ENCODE measurements around the gene STIL.
"Not testable (repeated sequence)": the region's sequence is repeated elsewhere in the genome, so short reads cannot be mapped to it uniquely, and the experiment has no call there.

The STIL gene

GRCh38 chr1:47313915-47314664 lies at the start of gene STIL:
TSS of gene STIL (minus strand) at chr1:47314147. CDS start at chr1:47310319, 3,828 bp downstream.
- peak; percentile 97 for DNase-seq

DNA sequence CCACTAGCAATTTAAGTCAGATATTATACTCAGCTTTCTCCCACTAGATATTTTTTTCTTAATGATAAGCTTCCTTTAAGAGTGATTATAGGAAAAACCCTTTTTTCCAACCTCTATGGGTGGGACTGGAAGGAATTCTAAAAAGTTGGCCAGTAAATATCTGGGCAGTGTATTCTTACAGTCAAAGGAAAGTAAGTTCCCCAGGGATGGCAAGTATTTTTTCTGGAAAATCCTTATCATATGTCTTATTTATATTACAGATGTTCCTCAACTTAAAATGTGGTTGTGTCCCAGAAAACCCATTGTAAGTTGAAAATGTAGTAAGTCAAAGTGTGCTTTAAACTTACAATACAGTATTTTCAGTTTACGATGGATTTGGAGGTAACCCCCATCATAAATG lies 48.9 kb upstream of the STIL start:
- no peak for DNase-seq

GRCh38 chr1:47361380-47361779 lies 47.4 kb upstream of the STIL start:
- DNase-seq: no peak

GRCh38 chr1:47351305-47351704 lies 37.4 kb upstream of the STIL start:
- no peak for DNase-seq

DNA sequence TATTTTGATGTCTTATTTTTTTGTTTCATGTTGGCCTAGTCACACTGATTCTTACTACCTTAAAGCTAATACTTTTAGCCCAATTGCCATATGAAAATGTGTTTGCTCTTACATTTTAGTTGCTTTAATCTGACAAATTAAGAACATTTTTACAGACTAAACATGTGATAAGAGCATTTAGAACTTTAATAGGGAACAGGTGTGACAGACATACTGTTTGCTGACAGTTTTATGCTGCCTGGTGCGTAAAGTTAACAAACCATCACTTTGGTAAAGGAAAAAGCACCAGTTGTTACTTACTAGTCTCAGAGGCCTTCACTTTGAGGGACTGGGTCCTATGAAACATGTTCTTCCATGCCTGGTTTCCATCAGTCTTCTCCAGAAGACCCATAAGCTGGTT lies 34.3 kb upstream of the STIL start:
- no peak for DNase-seq

DNA sequence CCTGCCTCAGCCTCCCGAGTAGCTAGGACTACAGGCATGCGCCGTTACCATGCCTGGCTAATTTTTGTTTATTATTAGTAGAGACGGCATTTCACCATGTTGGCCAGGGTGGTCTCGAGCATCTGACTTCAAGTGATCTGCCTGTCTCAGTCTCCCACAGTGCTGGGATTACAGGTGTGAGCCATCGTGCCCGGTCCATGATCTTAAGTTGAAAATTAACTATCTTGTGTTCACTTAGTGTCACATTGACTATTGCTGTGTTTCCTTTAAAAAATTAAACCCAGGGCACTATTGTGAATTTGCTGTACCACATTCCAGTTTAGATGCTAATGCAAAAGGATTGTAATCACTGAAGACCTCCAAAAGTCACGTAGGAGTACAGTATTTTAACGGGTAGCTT lies 33.8 kb upstream of the STIL start:
- DNase-seq: no peak

DNA sequence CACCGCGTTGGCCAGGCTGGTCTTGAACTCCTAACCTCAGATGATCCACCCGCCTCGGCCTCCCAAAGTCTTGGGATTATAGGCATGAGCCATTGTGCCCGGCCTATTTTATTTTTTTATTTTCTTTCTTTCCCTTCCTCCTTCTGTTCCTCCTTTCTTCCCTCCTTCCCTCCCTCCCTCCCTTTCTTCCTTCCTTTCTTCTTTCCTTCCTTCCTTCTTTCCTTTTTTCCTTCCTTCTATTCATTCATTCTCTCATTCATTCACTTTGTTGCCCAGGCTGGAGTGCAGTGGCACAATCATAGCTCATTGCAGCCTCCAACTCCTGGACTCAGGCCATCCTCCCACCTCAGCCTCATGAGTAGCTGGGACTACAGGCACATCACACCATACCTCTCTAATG lies 33.0 kb upstream of the STIL start:
- DNase-seq: not testable (repeated sequence)

- no peak for DNase-seq
Observed at GRCh38 chr1:47340227-47340626, 26.3 kb upstream of the STIL start.

- no peak for DNase-seq
Observed at GRCh38 chr1:47338249-47339077, 24.5 kb upstream of the STIL start.

DNA sequence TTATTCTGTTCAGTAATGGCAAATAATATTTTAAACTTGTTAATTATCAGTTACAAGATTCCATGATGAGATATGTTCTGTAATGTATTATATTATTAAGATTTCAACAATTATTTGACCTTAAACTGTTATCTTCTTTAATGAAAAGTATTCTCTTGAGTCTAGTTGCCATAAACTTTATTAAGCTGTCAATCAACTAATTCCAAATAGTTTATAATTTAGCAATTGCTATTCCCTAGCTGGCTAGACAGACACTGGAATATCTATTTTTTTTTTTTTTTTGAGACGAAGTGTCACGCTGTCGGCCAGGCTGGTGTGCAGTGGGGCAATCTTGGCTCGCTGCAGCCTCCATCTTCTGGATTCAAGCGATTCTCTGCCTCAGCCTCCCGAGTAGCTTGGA lies 23.4 kb upstream of the STIL start:
- DNase-seq: no peak

- DNase-seq: no peak
Observed at GRCh38 chr1:47334765-47335435, 21.0 kb upstream of the STIL start.

- no peak for DNase-seq
Observed at GRCh38 chr1:47333922-47334764, 20.2 kb upstream of the STIL start.

- DNase-seq: peak; percentile 43
Observed at GRCh38 chr1:47333578-47333921, 19.6 kb upstream of the STIL start, which contains the start of gene CMPK1. TSS of gene CMPK1 (plus strand) at chr1:47333790. CDS start at chr1:47333946, 156 bp downstream.

- DNase-seq: no peak
Observed at GRCh38 chr1:47332779-47333577, 19.0 kb upstream of the STIL start.

DNA sequence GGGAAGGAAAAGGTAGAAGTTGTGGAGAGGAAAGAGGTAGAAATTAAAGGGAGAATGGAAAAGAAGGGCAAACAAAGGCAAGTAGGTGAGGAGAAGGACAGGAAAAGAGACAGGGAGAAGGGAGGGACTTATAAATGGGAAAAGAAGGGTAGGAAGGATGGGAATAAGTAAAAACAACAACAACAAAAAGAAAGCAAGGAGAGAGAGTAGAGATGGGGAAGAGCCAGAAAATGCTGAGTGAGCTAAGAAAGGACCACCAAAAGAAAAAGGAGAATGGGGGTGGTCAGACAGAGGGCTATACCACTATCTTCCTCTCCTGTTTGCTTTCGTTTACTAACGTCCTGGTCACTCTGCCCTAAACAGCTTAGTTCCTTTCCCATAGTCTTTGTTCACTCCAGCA lies 17.9 kb upstream of the STIL start:
- no peak for DNase-seq

DNA sequence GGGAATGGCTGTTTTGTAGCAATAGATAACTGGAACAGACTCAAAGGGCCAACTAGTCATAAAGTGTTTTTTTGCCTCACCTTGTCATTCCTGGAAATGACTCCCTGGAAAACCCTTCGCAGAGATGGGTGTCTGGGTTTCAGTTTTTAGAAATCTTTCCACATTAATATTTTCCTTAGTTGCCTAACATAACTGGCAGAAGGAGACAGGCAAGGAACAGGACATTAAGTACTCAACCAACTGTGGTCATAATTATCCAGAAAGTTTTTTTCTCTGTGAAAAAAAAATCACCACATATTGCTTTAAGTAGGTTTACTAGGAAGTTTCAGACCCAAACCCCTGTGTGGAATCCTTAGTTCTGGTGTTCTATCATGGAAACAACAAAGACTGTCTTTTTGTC lies 16.3 kb upstream of the STIL start:
- DNase-seq: no peak

GRCh38 chr1:47328992-47329391 lies 15.0 kb upstream of the STIL start:
- DNase-seq: no peak

DNA sequence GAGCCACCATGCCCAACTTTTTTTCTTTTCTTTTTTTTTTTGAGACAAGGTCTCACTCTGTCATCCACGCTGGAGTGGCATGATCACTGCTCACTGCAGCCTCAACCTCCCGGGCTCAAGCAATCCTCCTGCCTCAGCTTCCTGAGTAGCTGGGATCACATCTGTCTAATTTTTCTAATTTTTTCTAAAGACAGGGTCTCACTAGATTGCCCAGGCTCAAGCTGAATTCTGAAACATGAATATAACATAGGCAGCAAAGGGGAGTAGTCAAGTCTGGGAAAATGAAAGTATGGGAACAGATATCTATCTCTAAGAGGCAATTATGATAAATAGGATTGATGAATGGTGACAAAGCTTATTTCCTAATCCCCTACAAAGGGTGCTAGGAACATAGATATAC lies 12.3 kb upstream of the STIL start:
- DNase-seq: no peak

GRCh38 chr1:47325528-47325927 lies 11.6 kb upstream of the STIL start:
- no peak for DNase-seq

GRCh38 chr1:47324682-47325081 lies 10.7 kb upstream of the STIL start:
- no peak for DNase-seq

DNA sequence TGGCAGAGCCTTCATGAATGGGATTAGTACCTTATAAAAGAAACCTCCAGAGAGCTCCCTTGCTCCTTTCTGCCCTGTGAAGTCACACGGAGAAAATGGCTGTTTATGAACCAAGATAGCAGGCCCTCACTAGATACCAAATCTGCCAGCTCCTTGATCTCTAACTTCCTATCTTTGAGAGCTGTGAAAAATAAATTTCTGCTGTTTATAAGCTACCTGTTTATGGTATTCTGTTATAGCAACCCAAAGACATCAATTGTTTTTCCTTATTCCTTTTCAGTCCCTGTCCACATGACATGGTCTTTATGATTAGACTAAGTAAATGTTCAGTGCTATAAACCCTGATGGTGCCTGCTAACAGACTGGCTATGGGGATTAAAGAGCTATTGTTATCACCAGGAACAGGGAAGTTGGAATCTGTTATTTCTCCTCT lies 9.7 kb upstream of the STIL start:
- no peak for DNase-seq

- DNase-seq: not testable (repeated sequence)
Observed at GRCh38 chr1:47319968-47320367, 6.0 kb upstream of the STIL start.
